ENCODE measurements around the gene CORO6.
"Not testable (repeated sequence)": the region's sequence is repeated elsewhere in the genome, so short reads cannot be mapped to it uniquely, and the experiment has no call there.

The CORO6 gene

DNA sequence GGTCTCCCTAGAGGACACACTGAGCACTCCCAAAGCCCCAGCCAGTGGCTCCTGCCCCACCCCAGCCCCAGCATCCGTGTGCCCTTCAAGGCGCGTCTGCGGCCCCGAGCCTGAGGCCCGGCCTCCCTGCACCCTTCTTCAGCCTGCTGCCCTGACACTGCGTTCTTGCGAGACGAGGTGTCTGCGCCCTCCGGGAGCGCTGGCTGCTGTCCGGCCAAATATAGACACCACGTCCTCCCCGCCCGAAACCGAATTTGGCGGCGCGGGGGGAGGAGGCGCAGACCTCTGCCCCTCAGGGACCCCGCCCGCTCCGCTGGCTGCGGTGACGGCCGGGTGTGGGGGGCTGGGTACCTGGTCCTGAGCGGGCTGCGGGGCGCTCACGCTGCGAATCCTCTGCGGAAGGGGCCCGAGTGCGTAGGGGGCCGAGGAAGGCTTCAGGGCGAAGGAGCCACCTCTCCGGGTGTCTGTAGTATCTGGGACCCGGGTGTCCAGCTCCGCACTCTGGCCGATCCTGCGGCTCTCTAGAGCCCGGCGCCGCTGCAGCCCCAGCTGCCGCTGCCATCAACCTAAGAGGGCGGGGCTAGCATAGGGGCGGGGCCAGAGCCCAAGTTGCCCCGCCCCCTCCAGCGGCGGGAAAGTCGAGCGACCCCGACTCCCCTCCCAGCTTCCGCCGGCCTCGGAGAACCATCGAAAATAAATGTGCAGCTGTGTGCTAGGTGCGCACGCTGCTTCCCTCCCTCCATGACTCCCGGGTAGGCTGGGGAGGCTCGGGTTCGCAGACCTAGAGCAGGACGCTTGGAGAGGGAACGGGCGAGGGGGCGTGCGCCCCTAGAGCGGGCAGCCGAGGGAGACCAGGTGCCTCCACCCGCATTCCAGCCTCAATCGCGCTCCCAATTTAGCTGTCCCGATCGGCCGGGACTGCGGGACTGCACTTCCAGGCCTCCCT lies at the start of gene CORO6:
CORO6 (minus strand) TSS at position 576 of the 946 bp plus-strand sequence. CDS start 1,491 bp downstream, outside the sequence.
- DNase-seq (ENCODE audit: low read depth) = no peak

DNA sequence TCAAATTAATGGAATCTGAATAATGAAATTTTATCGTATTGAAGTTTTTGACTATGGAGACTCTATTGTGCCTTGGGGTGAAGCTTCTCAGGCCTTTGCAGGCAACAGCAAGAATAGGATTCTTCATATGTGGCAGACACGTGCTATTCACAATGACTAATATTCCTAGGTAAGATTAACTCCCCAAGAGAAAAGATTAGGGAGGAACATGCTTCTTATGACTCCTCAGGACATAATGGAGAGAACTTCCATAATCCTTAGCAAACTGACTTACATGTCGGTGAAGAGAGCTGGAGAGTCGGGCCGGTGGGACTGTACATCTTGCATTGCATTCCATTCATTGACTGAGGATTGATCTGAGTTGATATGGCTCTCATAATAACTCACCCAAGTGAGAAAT lies 48.9 kb upstream of the CORO6 start:
- DNase-seq (ENCODE audit: low read depth) = no peak

DNA sequence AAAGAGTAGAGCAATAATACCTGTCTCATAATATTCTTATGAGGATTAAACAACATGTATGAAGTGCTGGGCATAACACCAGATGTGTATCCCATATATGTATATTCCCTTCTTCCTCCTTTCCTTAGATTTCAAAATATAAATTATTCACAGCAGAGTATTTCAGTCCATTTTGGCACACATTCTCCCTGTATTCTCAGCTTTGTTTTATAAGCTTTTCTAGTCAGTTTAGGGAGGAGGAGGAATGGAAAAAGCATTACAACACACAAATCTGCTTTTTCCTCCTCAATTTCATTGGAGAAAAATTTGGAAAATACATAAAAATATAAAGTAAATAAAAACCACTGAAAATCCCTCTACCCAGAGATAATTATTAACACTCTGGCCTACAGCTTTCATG lies 46.6 kb upstream of the CORO6 start:
- DNase-seq (ENCODE audit: low read depth) = no peak

DNA sequence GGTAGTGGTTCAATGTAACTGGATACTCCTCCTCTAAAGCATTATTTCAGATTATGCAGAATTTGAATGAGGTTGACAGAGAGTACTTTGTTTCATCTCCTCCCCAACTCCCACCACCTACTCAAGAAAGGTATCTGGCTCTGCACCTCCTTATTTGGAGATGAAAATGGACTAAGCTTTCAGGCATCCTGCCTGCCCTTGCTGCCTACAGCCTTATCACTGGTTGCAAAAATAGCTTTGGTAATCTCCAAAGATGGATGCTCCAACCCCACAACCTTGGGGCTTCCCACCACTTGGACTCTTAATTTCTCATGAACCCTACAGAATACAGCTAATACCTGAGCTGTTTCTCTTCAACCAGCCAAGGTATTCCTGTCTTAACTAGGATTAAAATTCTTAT lies 45.3 kb upstream of the CORO6 start:
- DNase-seq (ENCODE audit: low read depth) = no peak

DNA sequence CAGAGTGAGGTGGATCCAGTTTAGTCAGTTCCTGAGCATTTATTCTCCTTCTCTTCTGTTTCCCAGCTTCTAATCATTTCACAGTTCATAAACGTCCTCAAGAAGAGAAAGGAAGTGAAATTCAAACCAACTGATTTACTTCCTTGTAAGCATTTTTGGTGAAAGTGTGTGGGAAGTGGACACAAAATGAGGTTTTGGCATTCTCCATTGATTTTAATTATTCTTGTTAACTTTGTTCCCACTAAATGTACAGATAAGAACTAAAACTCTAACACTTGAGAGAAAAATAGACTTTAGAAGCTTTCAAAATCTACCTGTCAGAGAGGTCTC lies 42.7 kb upstream of the CORO6 start:
- DNase-seq (ENCODE audit: low read depth) = no peak

DNA sequence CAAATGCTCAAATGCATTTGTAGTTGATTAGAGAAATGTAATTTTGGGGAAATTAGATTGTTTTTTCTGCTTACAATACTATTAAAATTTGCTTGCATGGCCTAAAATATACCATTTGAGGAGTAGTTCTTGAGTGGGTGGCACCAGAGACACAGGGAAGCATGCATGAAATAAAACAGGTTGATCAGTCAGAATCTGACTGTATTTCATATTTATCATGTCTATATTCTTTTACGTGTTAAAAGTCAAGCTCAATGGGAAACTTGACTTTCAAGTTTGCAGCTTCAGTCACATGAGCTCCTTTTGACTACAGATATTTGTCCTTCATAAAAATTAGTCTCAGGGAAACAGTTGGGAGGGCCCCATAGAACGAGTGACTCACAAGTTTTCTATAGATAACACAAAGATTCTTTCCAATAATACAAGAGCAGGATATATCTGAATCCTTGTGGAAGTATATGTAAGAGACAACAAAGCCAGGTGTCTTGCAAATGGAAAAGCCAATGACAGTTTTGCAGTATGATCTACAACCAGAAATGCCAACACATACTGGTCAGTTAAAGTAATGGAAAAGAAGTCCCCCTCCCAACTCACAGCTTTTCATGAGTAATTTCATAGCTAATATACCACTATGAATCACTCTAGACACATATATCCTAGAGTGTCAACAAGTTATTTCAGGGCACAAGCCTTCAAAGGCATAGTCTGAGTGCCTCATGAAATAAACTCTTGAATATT lies 42.2 kb upstream of the CORO6 start:
- DNase-seq (ENCODE audit: low read depth) = no peak

DNA sequence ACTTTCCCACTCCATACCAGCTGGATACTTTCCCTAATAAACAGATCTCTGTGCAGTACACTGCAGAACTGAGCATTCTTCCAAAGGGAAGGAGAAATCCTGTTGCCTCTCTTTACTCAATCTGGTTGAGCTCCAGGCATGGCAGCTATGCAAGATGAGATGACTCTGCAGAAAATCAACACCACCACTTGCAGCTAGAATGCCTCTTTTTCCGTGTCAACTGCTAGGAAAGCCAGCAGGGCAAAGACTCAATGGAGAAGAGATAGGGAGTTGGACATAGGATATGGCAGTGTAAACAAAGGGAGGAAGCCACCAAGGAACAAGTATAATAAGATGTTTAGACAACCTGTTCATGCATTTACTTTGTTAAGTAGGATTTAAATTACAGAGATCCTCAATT lies 40.4 kb upstream of the CORO6 start:
- DNase-seq (ENCODE audit: low read depth) = no peak

DNA sequence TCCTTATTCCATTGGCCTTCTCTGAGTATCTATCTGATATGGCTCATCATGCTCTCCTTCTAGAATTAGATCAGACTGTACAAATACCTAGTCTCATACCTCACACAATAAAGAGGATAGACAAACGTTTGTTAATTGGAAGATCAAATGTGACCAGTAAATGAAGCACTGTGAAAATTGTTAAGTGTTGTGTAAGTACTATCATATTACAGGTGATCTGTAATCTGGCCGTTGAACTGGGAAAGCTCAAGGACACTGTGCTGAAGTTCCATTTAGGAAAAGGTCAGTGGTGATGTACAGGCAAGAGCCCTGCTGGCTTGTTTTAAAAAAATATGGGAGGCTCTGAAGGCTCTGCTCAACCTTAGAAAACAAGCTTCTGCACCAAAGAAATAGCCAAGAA lies 38.5 kb upstream of the CORO6 start:
- no peak for DNase-seq (ENCODE audit: low read depth)

DNA sequence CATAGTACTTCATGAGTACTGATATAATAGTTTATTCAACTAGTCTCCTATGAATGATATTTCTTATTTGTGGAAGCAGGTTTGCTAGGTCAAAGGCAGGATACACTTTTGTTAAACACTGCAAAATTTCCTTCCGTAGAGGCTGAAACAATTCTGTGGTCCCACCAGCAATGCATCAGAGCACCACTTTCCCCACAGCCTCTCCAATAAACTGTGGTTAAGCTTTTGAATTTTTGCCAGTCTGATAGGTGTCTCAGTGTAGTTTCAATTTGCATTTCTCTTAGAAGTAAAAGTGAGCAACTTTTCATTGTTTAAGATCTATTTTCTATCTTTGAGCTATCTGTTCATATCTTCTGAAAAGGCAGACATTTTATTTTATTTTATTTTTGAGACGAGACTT lies 36.4 kb upstream of the CORO6 start:
- DNase-seq (ENCODE audit: low read depth) = no peak

DNA sequence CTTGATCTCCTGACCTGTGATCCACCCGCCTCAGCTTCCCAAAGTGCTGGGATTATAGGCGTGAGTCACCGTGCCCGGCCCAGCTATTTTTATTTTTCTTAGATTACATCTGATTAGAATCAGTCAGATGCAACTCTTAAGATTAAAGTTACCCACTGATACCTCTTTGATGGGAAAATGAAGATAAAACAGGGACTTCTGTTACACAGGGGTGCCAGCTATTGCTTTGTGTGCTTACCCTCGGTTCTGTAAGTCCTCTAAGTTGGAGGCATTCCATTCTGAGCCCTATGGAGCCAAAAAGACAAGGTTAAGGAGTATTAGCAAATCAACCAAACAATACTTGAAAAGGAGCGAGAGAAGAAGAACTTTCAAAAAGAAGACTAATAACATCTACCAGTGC lies 32.6 kb upstream of the CORO6 start:
- DNase-seq (ENCODE audit: low read depth) = no peak

DNA sequence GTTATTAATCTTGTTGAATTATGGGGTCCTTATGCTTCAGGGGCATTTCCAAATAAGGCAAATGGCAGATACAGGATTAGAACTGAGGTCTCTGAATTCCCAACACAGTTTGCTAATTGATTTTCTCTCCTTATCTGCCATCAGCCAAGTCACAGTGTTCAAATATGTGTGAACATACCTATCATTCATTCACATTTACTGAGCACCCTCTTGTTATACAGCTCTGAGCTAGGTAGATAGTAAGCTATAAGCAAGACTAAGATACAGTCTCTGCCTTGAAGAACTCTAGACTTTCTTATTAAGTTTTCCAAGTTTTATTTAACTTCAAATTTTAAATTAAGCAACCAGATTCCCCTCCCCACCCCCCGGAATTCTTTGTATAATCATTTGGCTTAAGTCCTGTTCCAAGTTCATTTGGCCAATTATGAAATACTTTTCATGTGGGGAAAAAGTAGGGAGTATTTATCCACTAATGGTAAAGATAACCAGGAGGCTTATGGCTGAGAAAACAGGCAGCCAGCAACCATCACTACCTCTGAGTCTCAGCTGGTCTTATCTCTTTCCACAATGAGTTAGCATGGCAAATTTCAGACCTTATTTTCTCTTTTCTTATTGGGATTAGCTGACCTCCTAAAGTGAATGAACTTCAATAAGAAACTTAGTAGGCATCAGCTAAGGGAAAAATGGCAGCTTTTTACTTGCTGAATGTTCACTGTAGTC lies 31.4 kb upstream of the CORO6 start:
- DNase-seq (ENCODE audit: low read depth) = no peak

DNA sequence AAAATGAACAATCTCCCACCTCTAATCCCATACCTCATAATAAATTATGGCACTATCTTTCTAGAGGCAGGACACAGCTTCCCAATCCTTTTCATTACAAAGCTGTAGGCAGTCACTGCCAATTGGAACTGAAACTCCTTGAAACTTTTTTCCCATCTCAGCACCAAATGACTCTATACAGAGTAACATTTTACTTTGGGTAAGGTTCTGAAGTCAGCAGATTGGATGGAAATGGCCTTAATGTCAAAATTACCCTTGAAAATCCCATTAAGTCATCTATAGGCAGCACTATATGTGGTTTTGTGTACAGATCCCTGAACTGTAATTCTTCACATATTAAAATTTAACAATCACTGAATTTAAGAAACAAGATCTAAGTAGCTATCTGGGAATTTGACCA lies 30.3 kb upstream of the CORO6 start:
- DNase-seq (ENCODE audit: low read depth) = no peak

DNA sequence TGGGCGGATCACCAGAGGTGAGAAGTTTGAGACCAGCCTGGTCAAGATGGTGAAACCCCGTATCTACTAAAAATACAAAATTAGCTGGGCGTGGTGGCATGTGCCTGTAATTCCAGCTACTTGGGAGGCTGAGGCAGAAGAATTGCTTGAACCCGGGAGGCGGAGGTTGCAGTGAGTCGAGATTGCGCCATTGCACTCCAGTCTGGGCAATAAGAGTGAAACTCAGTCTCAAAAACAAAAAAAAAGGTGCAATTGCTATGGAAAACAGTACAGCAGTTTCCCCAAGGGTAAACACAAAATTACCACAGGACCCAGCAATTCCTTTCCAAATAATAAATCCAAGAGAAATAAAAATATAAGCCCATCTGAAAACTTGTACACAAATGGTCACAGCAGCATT lies 29.2 kb upstream of the CORO6 start:
- not testable (repeated sequence) for DNase-seq (ENCODE audit: low read depth)

DNA sequence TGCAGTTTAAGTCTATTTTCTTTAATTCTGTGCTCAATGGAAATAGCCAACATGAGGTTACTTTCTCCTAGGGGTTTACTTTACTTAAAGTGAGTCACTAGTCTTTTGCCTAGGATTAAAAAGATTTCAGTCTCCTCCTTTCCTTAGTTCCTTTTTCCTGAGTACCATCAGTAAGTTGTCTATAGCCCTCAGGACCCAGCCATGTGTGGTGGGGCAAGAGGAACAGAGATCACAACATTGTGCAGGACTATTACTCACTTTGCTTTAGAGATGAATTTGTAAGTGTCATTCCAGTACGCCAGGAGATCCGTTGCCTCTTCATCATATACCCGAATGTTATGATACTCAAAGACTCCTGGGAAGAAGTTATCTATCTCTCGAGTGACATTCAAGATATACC lies 27.7 kb upstream of the CORO6 start:
- no peak for DNase-seq (ENCODE audit: low read depth)

DNA sequence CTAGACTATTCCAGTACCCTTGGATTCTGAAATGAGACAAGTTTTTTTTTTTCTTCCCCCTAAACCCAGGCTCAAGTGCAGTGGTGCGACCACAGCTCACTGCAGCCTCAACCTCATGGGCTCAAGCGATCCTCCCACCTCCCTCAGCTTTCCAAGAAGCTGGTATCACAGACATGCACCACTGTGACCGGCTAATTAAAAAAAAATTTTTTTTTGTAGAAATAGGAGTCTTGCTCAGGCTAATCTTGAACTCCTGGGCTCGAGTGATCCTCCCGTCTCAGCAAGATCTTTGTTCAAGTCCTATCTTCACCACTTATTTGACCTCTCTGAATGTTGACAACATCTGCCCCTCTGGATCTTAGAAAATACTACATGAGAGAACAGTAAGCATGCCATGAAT lies 26.6 kb upstream of the CORO6 start:
- no peak for DNase-seq (ENCODE audit: low read depth)

DNA sequence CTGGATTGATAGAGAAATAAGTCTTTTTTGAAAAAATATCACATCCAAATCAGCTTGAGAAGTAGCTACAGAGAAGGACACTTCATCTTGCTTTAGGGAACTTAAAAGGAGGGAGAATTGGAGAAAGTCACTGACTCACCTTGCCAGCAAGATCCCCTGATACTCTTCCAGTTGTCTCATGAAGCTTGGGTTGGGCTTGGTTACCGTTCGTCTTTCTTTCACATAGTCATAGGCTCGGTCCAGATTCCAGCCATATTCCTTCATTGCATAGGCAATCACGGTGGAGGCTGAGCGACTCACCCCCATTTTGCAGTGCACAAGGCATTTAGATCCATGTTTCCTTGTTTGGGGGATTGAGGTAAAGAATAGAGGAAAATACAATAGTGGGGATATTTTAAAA lies 25.3 kb upstream of the CORO6 start:
- no peak for DNase-seq (ENCODE audit: low read depth)

DNA sequence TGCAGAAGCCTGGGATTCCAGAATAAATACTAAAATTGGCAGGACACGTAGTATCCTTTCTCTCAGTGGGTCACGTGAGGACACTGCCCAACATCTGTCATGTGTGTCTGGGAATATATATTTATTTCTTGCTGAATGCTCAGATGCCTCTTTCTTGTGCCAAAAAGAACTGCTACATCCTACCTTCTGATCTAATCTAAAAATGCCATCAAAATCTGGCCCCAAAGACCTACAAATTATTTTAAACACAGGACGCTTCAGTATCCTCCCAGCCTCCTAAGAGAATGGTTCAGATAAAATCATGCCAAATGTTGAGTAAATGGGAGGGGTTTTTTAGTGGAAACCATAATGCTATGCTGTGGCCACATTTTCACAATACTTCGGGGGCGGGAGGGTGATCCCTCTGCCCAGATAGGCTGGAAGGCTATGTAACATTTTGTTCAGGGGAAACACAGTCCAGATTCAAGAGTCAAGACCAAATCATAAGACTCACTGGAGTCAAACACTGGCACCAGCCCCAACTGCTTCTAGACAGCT lies 22.9 kb upstream of the CORO6 start:
- DNase-seq (ENCODE audit: low read depth) = peak; percentile 79

DNA sequence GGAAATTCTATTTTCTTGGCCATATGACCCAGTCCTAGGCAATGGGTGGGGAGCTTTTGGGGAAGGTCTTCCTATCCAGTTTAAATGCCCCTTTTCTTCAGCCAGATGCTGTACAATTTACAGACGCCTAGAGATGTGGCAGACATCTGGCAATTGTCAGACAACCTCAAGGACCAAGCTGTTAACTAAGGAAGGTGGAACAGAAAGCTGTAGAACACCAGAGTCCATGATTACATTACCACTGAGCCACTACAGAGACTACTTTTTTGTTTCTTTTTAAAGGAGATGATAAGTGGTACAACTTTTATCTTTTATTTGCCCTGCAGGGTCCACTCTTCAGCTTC lies 21.1 kb upstream of the CORO6 start:
- no peak for DNase-seq (ENCODE audit: low read depth)

DNA sequence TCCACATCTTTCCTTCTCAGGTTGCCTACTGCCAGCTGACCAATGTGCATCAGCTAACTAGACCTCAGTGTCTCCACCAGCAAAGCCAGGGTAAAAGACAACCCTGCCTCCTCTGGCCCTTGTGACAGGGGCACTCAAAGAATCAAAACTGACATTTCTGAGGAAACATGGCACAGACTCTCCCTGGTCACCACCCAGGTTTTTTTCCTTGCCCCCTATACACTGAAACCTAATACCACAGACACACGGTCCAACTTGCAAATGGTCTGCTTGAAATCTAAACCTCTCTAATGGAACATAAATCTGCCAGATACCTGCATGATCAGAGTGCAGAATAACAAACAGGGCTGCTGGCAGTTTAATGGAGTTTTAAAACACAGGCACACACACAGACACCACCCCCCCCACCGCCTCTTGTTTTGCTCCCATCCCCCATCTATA lies 19.5 kb upstream of the CORO6 start:
- DNase-seq (ENCODE audit: low read depth) = no peak

DNA sequence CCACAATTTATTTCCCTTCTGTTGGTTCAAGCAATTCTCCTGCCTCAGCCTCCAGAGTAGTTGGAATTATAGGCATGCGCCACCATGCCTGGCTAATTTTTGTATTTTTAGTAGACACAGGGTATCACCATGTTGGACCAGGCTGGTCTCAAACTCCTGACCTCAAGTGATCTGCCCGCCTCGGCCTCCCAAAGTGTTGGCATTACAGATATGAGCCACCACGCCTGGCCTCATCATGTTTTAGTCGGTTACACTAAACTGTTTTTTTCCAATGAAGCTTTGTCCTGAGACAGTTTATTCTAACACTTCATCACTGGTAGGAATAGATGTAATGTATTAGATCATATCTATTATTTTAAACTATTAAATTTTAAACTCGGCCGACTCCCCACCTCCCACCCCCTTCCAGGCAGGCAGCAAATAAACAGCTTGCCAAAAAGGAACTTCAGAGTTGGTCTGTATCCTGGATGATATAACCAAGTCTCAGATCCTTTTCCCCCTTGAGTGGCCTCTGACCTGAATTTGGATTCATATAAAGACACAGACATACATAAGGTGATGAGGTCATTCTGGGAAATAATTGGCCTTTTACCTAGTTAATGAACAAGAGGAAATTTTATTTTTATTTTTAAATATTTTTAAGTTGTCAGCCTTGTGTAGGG lies 18.4 kb upstream of the CORO6 start:
- DNase-seq (ENCODE audit: low read depth) = no peak

DNA sequence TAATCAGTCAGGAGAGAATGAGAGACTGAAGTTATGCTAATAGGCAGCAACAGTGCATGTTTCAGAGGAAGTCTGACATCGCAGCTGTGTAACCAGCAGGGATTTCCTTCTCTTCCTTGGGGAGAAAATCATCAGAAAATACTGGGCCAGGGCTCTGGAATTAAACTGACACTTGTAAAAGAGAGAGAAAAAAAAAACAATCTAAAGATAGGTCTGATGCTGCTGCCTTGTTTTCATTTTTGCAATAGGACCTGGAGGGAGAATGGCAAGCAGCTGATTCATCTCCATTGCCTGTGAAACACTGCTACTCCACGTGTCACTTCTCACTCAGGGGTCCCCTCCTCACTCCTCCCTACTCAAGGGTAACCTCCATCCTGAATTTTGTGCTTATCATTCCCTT lies 17.7 kb upstream of the CORO6 start:
- peak; percentile 39 for DNase-seq (ENCODE audit: low read depth)

DNA sequence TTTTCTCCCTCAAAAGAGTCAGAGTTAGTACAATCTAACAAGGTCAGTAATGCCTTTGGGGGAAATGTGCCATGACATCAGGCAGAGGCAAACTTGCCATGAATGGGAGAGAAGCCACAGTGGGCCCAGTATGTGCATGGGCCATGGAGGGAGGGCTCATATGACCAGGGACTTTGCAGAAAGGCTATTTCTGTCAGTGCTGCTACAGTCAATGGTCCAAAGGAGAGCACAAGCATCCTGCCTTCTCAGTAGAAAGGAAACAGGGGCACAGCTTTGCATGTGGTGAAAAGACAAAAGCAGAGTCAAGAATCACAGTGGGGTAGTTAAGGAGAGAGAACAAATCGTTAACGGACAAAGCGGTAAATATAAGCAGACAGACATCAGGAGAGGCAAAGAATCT lies 11.2 kb upstream of the CORO6 start:
- no peak for DNase-seq (ENCODE audit: low read depth)

All from GM04503 (cell line).